Measurements from ENCODE around the gene NUP153. TPM values are rescaled to one million over a fixed set of nuclear protein-coding genes. Genes with fewer than 3 reads are reported as not detected.

NUP153 gene
- polyA plus RNA-seq, 2 of the 4 experiments (the other 2 are of a cell fraction) = 26.4 to 47.3 TPM

DNA sequence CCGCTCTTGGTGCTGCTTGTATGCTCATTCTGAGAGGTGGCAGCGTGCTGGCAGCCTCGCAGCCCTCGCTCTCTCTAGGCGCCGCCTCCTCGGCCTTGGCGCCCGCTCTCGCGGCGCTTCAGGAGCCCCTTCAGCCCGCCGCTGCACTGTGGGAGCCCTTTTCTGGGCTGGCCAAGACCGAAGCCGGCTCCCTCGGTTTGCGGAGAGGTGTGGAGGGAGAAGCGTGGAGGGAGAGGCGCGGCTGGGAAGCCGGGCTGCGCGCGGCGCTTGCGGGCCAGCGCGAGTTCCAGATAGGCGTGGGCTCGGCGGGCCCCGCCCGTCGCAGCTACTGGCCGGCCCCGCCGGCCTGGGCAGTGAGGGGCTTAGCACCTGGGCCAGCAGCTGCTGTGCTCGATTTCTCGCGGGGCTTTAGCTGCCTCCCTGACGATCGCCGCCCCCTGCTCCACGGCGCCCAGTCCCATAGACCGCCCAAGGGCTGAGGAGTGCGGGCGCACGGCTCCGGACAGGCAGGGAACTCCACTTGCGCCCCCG is 126.1 kb downstream of the NUP153 start:
- WGBS (ENCODE audit: missing lambda C conversion rate) = 50% methylated on average over 31 of the region's 53 CpGs
- ATAC-seq = peak; percentile 83 to 90
- TF ChIP-seq HDAC2 (IDR thresholded peaks at IDR 0.05) (no peak), E2F6 (IDR thresholded peaks at IDR 0.05; ENCODE audit: borderline replicate concordance, low read depth) (0 out of 2 replicates have a peak, but pooled peaks have one; percentile 29)
- H3K4me3 ChIP-seq = peak overlapping the region; percentile 45
- ChIA-PET POLR2A (interaction anchor here (0.9 to 1.3 kb wide), 2 partner anchors 300 to 301 kb away, joined by 3 to 5 read pairs; partner anchors contain the start of gene RBM24), CTCF (interaction anchor here (1.0 to 1.3 kb wide), 2 partner anchors 75 to 424 kb away, joined by 3 read pairs; no protein-coding TSS in a partner anchor)
- H3K4me1 ChIP-seq = peaks cover 5% of the 10 kb centered on the region; the same call in 1 of the 3 replicates
- H3K4me2 ChIP-seq = peak overlapping the region; percentile 52
- H3K9me3 ChIP-seq = peaks cover 10% of the 10 kb centered on the region; the same call in 2 of the 3 replicates
- peak in 1 of 2 experiments; percentile 43 for DNase-seq (ENCODE audit: low read depth in 1 of 2, low spot score in 1 of 2)
- no peak for FAIRE-seq
- peak overlapping the region; percentile 67 to 87 for H3K27ac ChIP-seq

GRCh38 chr6:17577059-17577458 is 129.7 kb downstream of the NUP153 start:
- ChIA-PET POLR2A (no interaction called here), CTCF (interaction anchor here (1.2 kb wide), 1 partner anchor 111 kb away, joined by 3 read pairs; no protein-coding TSS in a partner anchor)
- Histone ChIP-seq H3K27ac (no peak overlapping the region), H3K4me1 (no peaks in the 10 kb centered on the region), H3K9me3 (peaks cover 10% of the 10 kb centered on the region; the same call in 2 of the 3 replicates), H3K4me3 (no peak overlapping the region), H3K4me2 (no peak overlapping the region)
- no peak for TF ChIP-seq ZC3H11A (IDR thresholded peaks at IDR 0.05)
- no peak for TF ChIP-seq HOXB5 (CRISPR knock-in tag; IDR thresholded peaks at IDR 0.05)
- TF ChIP-seq FOSL2 (IDR thresholded peaks at IDR 0.05) = no peak
- TF ChIP-seq FOSL2 (CRISPR knock-in tag; IDR thresholded peaks at IDR 0.05) = no peak
- no peak for TF ChIP-seq POLR2A (IDR thresholded peaks at IDR 0.05; ENCODE audit: low read length)
- no peak for TF ChIP-seq EHMT2 (IDR thresholded peaks at IDR 0.05; ENCODE audit: low read depth)
- no peak for TF ChIP-seq HEYL (CRISPR knock-in tag; IDR thresholded peaks at IDR 0.05)
- ATAC-seq = no peak
- FAIRE-seq = no peak
- 82% methylated on average over 1 of the region's 1 CpG for WGBS (ENCODE audit: missing lambda C conversion rate)
- no peak for DNase-seq (ENCODE audit: low read depth in 1 of 2, low spot score in 1 of 2)

DNA sequence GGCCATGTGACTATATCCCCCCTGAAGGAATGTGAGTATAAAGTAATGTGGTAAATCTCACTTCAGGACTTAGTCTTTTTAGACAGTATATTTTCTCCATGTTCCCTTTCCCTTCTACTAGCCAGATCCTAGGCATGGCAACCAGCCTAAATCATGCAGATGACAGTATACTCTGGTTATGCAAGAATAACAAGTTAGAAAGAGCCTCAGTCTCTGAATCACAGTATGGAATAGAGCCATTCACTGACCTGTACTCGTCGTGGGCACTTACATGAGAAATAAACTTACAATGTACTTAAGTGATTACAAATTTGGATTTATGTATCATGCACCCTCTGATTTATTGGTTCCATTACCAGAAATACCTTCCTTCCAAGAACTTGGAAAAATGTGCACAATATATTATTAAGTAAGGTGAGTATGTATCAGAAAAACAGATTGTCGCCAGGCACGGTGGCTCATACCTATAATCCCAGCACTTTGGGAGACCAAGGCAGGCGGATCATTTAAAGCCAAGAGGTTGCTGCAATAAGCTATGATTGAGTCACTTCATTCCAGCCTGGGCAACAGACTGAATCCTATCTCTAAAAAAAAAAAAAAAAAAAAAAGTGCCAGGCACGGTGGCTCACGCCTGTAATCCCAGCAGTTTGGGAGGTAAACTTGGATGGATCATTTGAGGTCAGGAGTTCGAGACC is 131.7 kb downstream of the NUP153 start:
- no peak overlapping the region for H3K27ac ChIP-seq
- TF ChIP-seq ZNF302 (CRISPR knock-in tag; IDR thresholded peaks at IDR 0.05) (no peak), CBX2 (IDR thresholded peaks at IDR 0.05; ENCODE audit: borderline replicate concordance, low read depth) (no peak), HOXB5 (CRISPR knock-in tag; IDR thresholded peaks at IDR 0.05) (no peak), ZFP36 (IDR thresholded peaks at IDR 0.05; ENCODE audit: borderline replicate concordance, partially characterized antibody) (no peak), RAD21 (conservative IDR thresholded peaks at IDR 0.05 in 1 of 2, IDR thresholded peaks at IDR 0.05 in 1 of 2) (no peak), USF2 (IDR thresholded peaks at IDR 0.05) (no peak), FOSL2 (IDR thresholded peaks at IDR 0.05) (no peak), FOSL2 (CRISPR knock-in tag; IDR thresholded peaks at IDR 0.05) (no peak), CEBPB (IDR thresholded peaks at IDR 0.05) (no peak), MYC (IDR thresholded peaks at IDR 0.05; ENCODE audit: borderline replicate concordance, low read length) (no peak), POLR2A (IDR thresholded peaks at IDR 0.05; ENCODE audit: low read length) (no peak), EP300 (IDR thresholded peaks at IDR 0.05) (no peak), HOXA7 (CRISPR knock-in tag; IDR thresholded peaks at IDR 0.05) (no peak), NFE2L2 (conservative IDR thresholded peaks at IDR 0.05; ENCODE audit: low read length) (no peak), EHF (CRISPR knock-in tag; IDR thresholded peaks at IDR 0.05) (no peak), MAX (IDR thresholded peaks at IDR 0.05) (no peak), NPAS2 (CRISPR knock-in tag; IDR thresholded peaks at IDR 0.05; ENCODE audit: borderline replicate concordance) (no peak), MAFK (IDR thresholded peaks at IDR 0.05; ENCODE audit: partially characterized antibody) (no peak), PBX3 (IDR thresholded peaks at IDR 0.05) (no peak)
- TF ChIP-seq, protein P1, sequence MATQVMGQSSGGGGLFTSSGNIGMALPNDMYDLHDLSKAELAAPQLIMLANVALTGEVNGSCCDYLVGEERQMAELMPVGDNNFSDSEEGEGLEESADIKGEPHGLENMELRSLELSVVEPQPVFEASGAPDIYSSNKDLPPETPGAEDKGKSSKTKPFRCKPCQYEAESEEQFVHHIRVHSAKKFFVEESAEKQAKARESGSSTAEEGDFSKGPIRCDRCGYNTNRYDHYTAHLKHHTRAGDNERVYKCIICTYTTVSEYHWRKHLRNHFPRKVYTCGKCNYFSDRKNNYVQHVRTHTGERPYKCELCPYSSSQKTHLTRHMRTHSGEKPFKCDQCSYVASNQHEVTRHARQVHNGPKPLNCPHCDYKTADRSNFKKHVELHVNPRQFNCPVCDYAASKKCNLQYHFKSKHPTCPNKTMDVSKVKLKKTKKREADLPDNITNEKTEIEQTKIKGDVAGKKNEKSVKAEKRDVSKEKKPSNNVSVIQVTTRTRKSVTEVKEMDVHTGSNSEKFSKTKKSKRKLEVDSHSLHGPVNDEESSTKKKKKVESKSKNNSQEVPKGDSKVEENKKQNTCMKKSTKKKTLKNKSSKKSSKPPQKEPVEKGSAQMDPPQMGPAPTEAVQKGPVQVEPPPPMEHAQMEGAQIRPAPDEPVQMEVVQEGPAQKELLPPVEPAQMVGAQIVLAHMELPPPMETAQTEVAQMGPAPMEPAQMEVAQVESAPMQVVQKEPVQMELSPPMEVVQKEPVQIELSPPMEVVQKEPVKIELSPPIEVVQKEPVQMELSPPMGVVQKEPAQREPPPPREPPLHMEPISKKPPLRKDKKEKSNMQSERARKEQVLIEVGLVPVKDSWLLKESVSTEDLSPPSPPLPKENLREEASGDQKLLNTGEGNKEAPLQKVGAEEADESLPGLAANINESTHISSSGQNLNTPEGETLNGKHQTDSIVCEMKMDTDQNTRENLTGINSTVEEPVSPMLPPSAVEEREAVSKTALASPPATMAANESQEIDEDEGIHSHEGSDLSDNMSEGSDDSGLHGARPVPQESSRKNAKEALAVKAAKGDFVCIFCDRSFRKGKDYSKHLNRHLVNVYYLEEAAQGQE (IDR thresholded peaks at IDR 0.05) = no peak
- H3K4me1 ChIP-seq = no peaks in the 10 kb centered on the region
- peaks cover 10% of the 10 kb centered on the region; the same call in 2 of the 3 replicates for H3K9me3 ChIP-seq
- no peak for DNase-seq (ENCODE audit: low read depth in 1 of 2, low spot score in 1 of 2)
- no peak overlapping the region for H3K4me2 ChIP-seq
- 46% methylated on average over 8 of the region's 8 CpGs for WGBS (ENCODE audit: missing lambda C conversion rate)
- CTCF ChIA-PET = interaction anchor here (1.0 to 1.3 kb wide), 3 partner anchors 9 to 10 kb away, joined by 3 to 4 read pairs (median 4); no protein-coding TSS in a partner anchor
- no peak overlapping the region for H3K4me3 ChIP-seq
- POLR2A ChIA-PET = no interaction called here
- no peak for FAIRE-seq
- ATAC-seq = peak in 1 of 2 experiments; percentile 47; a peak in 1 of 6 replicates
